PC-3 (cell line): ENCODE data around the gene NRBF2. TPM values are rescaled to one million over a fixed set of nuclear protein-coding genes. Genes with fewer than 3 reads are reported as not detected.

Experiments
- ATAC-seq: fragments of 200-7000 bp; cut with Tn5 transposase; 2 replicates; pipeline ENCODE4 v1.9.1; 2020; ENCODE audit warnings: mild to moderate bottlenecking, moderate library complexity
- BruUV-seq: library from RNA; stranded (reverse); fragments of 400-500 nt; replicated peaks from 2 replicates; lab custom pipeline; 2021; lab: Mats Ljungman, UMichigan
- CTCF ChIA-PET: fragments of 300-600 bp; sonication (Branson Sonifier 250); formaldehyde crosslinking; loops from one replicate; lab custom pipeline; 2022; ENCODE audit warnings: antibody characterized with exemption; lab: Charles Lee
- POLR2A ChIA-PET: fragments of 300-600 bp; sonication (Branson Sonifier 250); formaldehyde crosslinking; loops from one replicate; lab custom pipeline; 2022; ENCODE audit warnings: antibody characterized with exemption; ENCODE audit not compliant: unreplicated experiment; lab: Charles Lee
- DNase-seq: peaks from one replicate; pipeline ENCODE4 v3.0.0-alpha.2; 2015
- H2AFZ ChIP-seq: fragments of 300-600 bp; sonication (generic); 2 replicates; pipeline ENCODE4 v1.6.0; 2016; ENCODE audit warnings: antibody characterized with exemption, low read length
- H3F3A ChIP-seq: fragments of 300-600 bp; sonication (generic); one replicate; pipeline ENCODE4 v1.6.0; 2017; ENCODE audit warnings: antibody characterized with exemption, low read length, control low read depth, mild to moderate bottlenecking; ENCODE audit not compliant: unreplicated experiment
- H3K27ac ChIP-seq: fragments of 300-600 bp; sonication (generic); 2 replicates; pipeline ENCODE4 v1.5.1; 2016; ENCODE audit warnings: mild to moderate bottlenecking, low read length
- H3K27me3 ChIP-seq: fragments of 300-600 bp; sonication (generic); 2 replicates; pipeline ENCODE4 v1.6.1; 2016; ENCODE audit warnings: low read length, mixed read lengths
- H3K36me3 ChIP-seq: fragments of 300-600 bp; sonication (generic); 2 replicates; pipeline ENCODE4 v1.6.1; 2016; ENCODE audit warnings: low read depth, mixed run types, low read length, mixed read lengths
- H3K4me1 ChIP-seq: fragments of 300-600 bp; sonication (generic); 2 replicates; pipeline ENCODE4 v1.5.1; 2016; ENCODE audit warnings: low read length; ENCODE audit not compliant: insufficient read depth
- H3K4me2 ChIP-seq: fragments of 300-600 bp; sonication (generic); 2 replicates; pipeline ENCODE4 v1.6.0; 2016; ENCODE audit warnings: low read length
- H3K4me3 ChIP-seq: fragments of 300-600 bp; sonication (generic); 2 replicates; pipeline ENCODE4 v1.5.1; 2016; ENCODE audit warnings: mild to moderate bottlenecking, low read length, mixed read lengths
- H3K79me2 ChIP-seq: fragments of 300-600 bp; sonication (generic); 2 replicates; pipeline ENCODE4 v1.6.1; 2017; ENCODE audit warnings: low read length, mixed read lengths
- H3K9ac ChIP-seq: fragments of 300-600 bp; sonication (generic); 2 replicates; pipeline ENCODE4 v1.6.0; 2016; ENCODE audit warnings: mild to moderate bottlenecking, low read length
- H3K9me2 ChIP-seq: fragments of 300-600 bp; sonication (generic); replicated peaks from 2 replicates; pipeline ENCODE4 v1.6.1; 2016; ENCODE audit warnings: mixed run types, low read length, mixed read lengths
- H3K9me3 ChIP-seq: fragments of 300-600 bp; sonication (generic); 2 replicates; pipeline ENCODE4 v1.6.1; 2016; ENCODE audit warnings: low read length, mixed read lengths
- H4K20me1 ChIP-seq: fragments of 300-600 bp; sonication (generic); 2 replicates; pipeline ENCODE4 v1.6.1; 2016; ENCODE audit warnings: low read length, mixed read lengths
- CTCF ChIP-seq: fragments of 300-600 bp; sonication (generic); conservative IDR thresholded peaks from 2 replicates; pipeline ENCODE4 v1.5.1; 2017; ENCODE audit warnings: antibody characterized with exemption, low read depth, mild to moderate bottlenecking, low read length
- EZH2 ChIP-seq: fragments of 300-600 bp; sonication (generic); IDR thresholded peaks from one replicate; pipeline ENCODE4 v1.6.1; 2017; ENCODE audit warnings: antibody characterized with exemption, mild to moderate bottlenecking, low read length; ENCODE audit not compliant: unreplicated experiment
- EZH2phosphoT487 ChIP-seq: fragments of 300-600 bp; sonication (generic); IDR thresholded peaks from 2 replicates; pipeline ENCODE4 v1.6.1; 2018; ENCODE audit warnings: mild to moderate bottlenecking, antibody characterized with exemption, low read length, borderline replicate concordance
- intact Hi-C: fragments of 100-400 bp; cut with micrococcal nuclease; formaldehyde crosslinking; loops from 2 replicates; pipeline ENCODE4 v1.9.0; 2023
- total RNA-seq: library from RNA; depleted of rRNA; stranded (reverse); fragments of >200 nt; gene quantifications from 2 replicates; pipeline ENCODE4 v1.2.3, GENCODE V29; 2014

NRBF2 gene
- total RNA-seq, 1 experiment from 2014 or later: 44.4 TPM

GRCh38 chr10:63084690-63085382 lies 48.3 kb upstream of the NRBF2 start:
- no peaks in the 10 kb centered on the region for H3K27me3 ChIP-seq
- intact Hi-C loops: loop anchor here (1.0 to 5.0 kb wide), 12 partner anchors 74 to 1813 kb away; no protein-coding TSS in a partner anchor
- no peaks in the 10 kb centered on the region for H3K79me2 ChIP-seq
- no TSS peak for BruUV-seq
- H3K27ac ChIP-seq: no peak overlapping the region
- no peaks in the 10 kb centered on the region for H3K36me3 ChIP-seq
- POLR2A ChIA-PET: interaction anchor here (0.6 kb wide), 1 partner anchor 182 kb away, joined by 3 read pairs; no protein-coding TSS in a partner anchor
- no peak overlapping the region for H2AFZ ChIP-seq
- H3K9ac ChIP-seq: no peak overlapping the region
- no peaks in the 10 kb centered on the region for H4K20me1 ChIP-seq
- no peaks in the 10 kb centered on the region for H3K9me3 ChIP-seq
- CTCF ChIA-PET: interaction anchor here (0.6 to 2.4 kb wide), 9 partner anchors 20 to 634 kb away, joined by 3 to 21 read pairs (median 5); no protein-coding TSS in a partner anchor
- peaks cover 14% of the 10 kb centered on the region for H3K4me1 ChIP-seq
- H3K9me2 ChIP-seq: no peaks in the 10 kb centered on the region
- no peak overlapping the region for H3K4me3 ChIP-seq
- DNase-seq: no peak
- no peak for TF ChIP-seq EZH2
- no peak for TF ChIP-seq CTCF
- TF ChIP-seq EZH2phosphoT487: no peak
- H3K4me2 ChIP-seq: no peak overlapping the region
- ATAC-seq: no peak
- no peaks in the 10 kb centered on the region for H3F3A ChIP-seq

GRCh38 chr10:63093227-63093626 lies 39.9 kb upstream of the NRBF2 start:
- Histone ChIP-seq H3K9ac (no peak overlapping the region), H4K20me1 (no peaks in the 10 kb centered on the region), H3K9me3 (no peaks in the 10 kb centered on the region), H3K4me3 (no peak overlapping the region), H3K27me3 (no peaks in the 10 kb centered on the region), H2AFZ (0 out of 2 replicates have a peak overlapping the region, but pooled peaks have one; percentile 1), H3K4me1 (peaks cover 5% of the 10 kb centered on the region), H3K79me2 (no peaks in the 10 kb centered on the region), H3K9me2 (no peaks in the 10 kb centered on the region), H3F3A (no peaks in the 10 kb centered on the region), H3K27ac (no peak overlapping the region), H3K4me2 (no peak overlapping the region), H3K36me3 (no peaks in the 10 kb centered on the region)
- TF ChIP-seq EZH2phosphoT487 (no peak), CTCF (no peak; the same call in 1 of the 2 replicates), EZH2 (no peak)
- intact Hi-C loops: loop anchor here (1.0 kb wide), 1 partner anchor 65 kb away; no protein-coding TSS in a partner anchor
- POLR2A ChIA-PET: no interaction called here
- CTCF ChIA-PET: no interaction called here
- peak; percentile 81 for DNase-seq
- ATAC-seq: peak; percentile 99
- no TSS peak for BruUV-seq

- intact Hi-C loops: no loop called here
- no peak overlapping the region for H2AFZ ChIP-seq
- no peaks in the 10 kb centered on the region for H3K36me3 ChIP-seq
- peak; percentile 21; the same call in 1 of the 2 replicates for ATAC-seq
- no peak overlapping the region for H3K27ac ChIP-seq
- no TSS peak for BruUV-seq
- H3K27me3 ChIP-seq: no peaks in the 10 kb centered on the region
- H3K79me2 ChIP-seq: no peaks in the 10 kb centered on the region
- no peaks in the 10 kb centered on the region for H4K20me1 ChIP-seq
- H3F3A ChIP-seq: no peaks in the 10 kb centered on the region
- DNase-seq: peak; percentile 58
- peaks cover 6% of the 10 kb centered on the region for H3K4me1 ChIP-seq
- no peaks in the 10 kb centered on the region for H3K9me3 ChIP-seq
- no peak overlapping the region for H3K9ac ChIP-seq
- POLR2A ChIA-PET: interaction anchor here (0.6 kb wide), 1 partner anchor 388 kb away, joined by 6 read pairs; no protein-coding TSS in a partner anchor
- CTCF ChIA-PET: no interaction called here
- no peak for TF ChIP-seq EZH2
- no peak for TF ChIP-seq EZH2phosphoT487
- no peak for TF ChIP-seq CTCF
- no peak overlapping the region for H3K4me2 ChIP-seq
- no peaks in the 10 kb centered on the region for H3K9me2 ChIP-seq
- no peak overlapping the region for H3K4me3 ChIP-seq
Observed at GRCh38 chr10:63094405-63094804, 38.7 kb upstream of the NRBF2 start.
